Kidney (tissue), 14 donors: ENCODE results near the gene RECK. TPM values are rescaled to one million over a fixed set of nuclear protein-coding genes. Genes with fewer than 3 reads are reported as not detected.

Source experiments
- DNase-seq, 5 donors: peaks; one replicate each; pipeline ENCODE4 v3.0.0-alpha.2; 2013 to 2020
- FAIRE-seq: peaks from 2 replicates; lab custom pipeline; 2012; peaks lifted over from hg19 to GRCh38; lab: Jason Lieb, UNC
- H3K27ac ChIP-seq, 2 donors: one replicate each; pipeline ENCODE4 v1.7.0; 2013; ENCODE audit warnings: low read depth in 2 of 2, low read length in 2 of 2, inconsistent platforms in 1 of 2
- H3K27me3 ChIP-seq: one replicate; pipeline ENCODE4 v1.7.1; 2013; ENCODE audit warnings: low read length, inconsistent platforms; ENCODE audit not compliant: control insufficient read depth, insufficient read depth
- H3K36me3 ChIP-seq, 3 donors: one replicate each; pipeline versions ENCODE4 v1.7.0 to v1.7.1; 2013; ENCODE audit warnings: low read length in 3 of 3, control low read depth in 1 of 3, inconsistent platforms in 1 of 3; ENCODE audit not compliant: insufficient read depth in 3 of 3, control insufficient read depth in 2 of 3
- H3K4me1 ChIP-seq, 3 donors: one replicate each; pipeline versions ENCODE4 v1.7.0 to v1.7.1; 2013; ENCODE audit warnings: low read length in 3 of 3, inconsistent platforms in 1 of 3, low read depth in 1 of 3; ENCODE audit not compliant: control insufficient read depth in 2 of 3, insufficient read depth in 2 of 3
- H3K4me3 ChIP-seq, 3 donors: one replicate each; pipeline versions ENCODE4 v1.7.0 to v1.8.1; 2013; ENCODE audit warnings: low read length in 3 of 3, control low read depth in 1 of 3, inconsistent platforms in 1 of 3
- H3K9ac ChIP-seq, 3 donors: one replicate each; pipeline versions ENCODE4 v1.7.0 to v1.7.1; 2013; ENCODE audit warnings: low read length in 3 of 3, control low read depth in 1 of 3, inconsistent platforms in 1 of 3
- H3K9me3 ChIP-seq, 3 donors: one replicate each; pipeline versions ENCODE4 v1.7.0 to v1.7.1; 2013; ENCODE audit warnings: low read length in 3 of 3, control low read depth in 1 of 3, inconsistent platforms in 1 of 3; ENCODE audit not compliant: control insufficient read depth in 2 of 3, insufficient read depth in 1 of 3
- intact Hi-C: fragments of 100-400 bp; cut with DNase I; formaldehyde crosslinking; loops from one replicate; pipeline ENCODE4 v1.11.1; 2022
- polyA plus RNA-seq: library from polyadenylated mRNA; stranded (reverse); fragments of 350-450 nt; fragmentation: Illumina TruSeq; extraction: RNeasy Lipid Tissue Mini Kit (QIAGEN cat#74804); gene quantifications from one replicate; pipeline ENCODE4 v1.2.3, GENCODE V29; 2014; ENCODE audit warnings: low read depth, low replicate concordance; ENCODE audit not compliant: insufficient read depth
- total RNA-seq: library from RNA; stranded (reverse); fragmentation: NEBNext Ultra II Directional; extraction: Animal tissue kit (Norgen Biotek cat#: 25700); gene quantifications from one replicate; pipeline ENCODE4 v1.2.1, GENCODE V29; 2021
- TF ChIP-seq, protein P1 (sequence below): IDR thresholded peaks from 3 replicates; pipeline ENCODE4 v1.5.1; 2012; ENCODE audit warnings: mild to moderate bottlenecking, moderate library complexity, borderline replicate concordance; ENCODE audit not compliant: insufficient read depth; ENCODE audit errors: extremely low read depth
- donor health status: control.
- donor health status: control.
- donor health status: control.
- donor health status: control.
- donor health status: control.
- donor health status: DM: yes; HTN: yes; CAD: no.
- donor health status: Normal renal cell carcinoma (clear cell type).

Gene RECK
- total and polyA plus RNA-seq, 2 donors from 2014 or later: 4.5 to 10.4 TPM

DNA sequence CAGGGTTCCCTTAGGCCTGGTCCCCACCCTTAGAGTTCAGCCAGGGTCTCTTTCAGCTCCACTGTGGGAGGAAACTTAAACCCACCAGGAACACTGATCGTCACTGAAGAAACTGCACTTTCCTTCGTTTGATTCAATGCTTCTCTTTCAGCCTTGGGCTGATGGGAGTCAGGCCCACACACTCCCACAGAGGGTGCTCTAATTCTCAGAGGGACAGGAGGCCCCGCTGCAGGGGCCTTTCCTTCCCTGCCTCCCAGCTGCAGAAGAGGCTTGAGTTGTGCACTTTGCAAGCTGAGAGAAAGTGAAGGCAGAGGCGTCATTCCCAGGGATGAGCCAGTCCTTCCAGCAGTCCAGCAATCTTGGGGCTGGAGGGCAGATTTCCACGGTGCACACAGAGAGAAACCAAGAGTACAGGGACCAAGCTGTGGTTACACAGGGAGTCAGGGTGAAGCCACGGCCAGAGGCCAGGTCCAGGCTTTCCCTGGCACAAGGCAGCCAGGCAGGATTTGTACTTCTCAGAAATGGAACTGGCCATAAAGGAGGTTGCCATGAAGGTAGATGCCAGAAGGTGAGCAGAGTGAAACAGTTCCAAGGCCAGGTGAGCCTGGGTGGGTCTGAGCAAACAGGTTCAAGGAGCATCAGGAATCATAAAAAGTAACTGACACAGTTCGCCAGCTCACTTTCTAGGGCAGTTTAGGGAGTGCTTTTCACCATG, 89.5 kb downstream of the RECK start:
- Histone ChIP-seq H3K4me3 (no peak overlapping the region), H3K36me3 (peaks cover 0 to 5% (median 0%) of the 10 kb centered on the region in 3 donors), H3K27me3 (no peaks in the 10 kb centered on the region), H3K4me1 (no peaks in the 10 kb centered on the region), H3K9ac (no peak overlapping the region), H3K9me3 (no peaks in the 10 kb centered on the region), H3K27ac (no peak overlapping the region)
- intact Hi-C loops: no loop called here
- TF ChIP-seq, protein P1, sequence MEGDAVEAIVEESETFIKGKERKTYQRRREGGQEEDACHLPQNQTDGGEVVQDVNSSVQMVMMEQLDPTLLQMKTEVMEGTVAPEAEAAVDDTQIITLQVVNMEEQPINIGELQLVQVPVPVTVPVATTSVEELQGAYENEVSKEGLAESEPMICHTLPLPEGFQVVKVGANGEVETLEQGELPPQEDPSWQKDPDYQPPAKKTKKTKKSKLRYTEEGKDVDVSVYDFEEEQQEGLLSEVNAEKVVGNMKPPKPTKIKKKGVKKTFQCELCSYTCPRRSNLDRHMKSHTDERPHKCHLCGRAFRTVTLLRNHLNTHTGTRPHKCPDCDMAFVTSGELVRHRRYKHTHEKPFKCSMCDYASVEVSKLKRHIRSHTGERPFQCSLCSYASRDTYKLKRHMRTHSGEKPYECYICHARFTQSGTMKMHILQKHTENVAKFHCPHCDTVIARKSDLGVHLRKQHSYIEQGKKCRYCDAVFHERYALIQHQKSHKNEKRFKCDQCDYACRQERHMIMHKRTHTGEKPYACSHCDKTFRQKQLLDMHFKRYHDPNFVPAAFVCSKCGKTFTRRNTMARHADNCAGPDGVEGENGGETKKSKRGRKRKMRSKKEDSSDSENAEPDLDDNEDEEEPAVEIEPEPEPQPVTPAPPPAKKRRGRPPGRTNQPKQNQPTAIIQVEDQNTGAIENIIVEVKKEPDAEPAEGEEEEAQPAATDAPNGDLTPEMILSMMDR: no peak
- DNase-seq (no peak), FAIRE-seq (no peak)

GRCh38 chr9:36127652-36128244, 91.0 kb downstream of the RECK start:
- FAIRE-seq (no peak), DNase-seq (no peak)
- Histone ChIP-seq H3K9me3 (no peaks in the 10 kb centered on the region), H3K27ac (no peak overlapping the region), H3K9ac (no peak overlapping the region), H3K27me3 (no peaks in the 10 kb centered on the region), H3K4me3 (no peak overlapping the region), H3K4me1 (no peaks in the 10 kb centered on the region), H3K36me3 (no peaks in the 10 kb centered on the region)
- intact Hi-C loops: no loop called here
- TF ChIP-seq, protein P1: no peak

DNA sequence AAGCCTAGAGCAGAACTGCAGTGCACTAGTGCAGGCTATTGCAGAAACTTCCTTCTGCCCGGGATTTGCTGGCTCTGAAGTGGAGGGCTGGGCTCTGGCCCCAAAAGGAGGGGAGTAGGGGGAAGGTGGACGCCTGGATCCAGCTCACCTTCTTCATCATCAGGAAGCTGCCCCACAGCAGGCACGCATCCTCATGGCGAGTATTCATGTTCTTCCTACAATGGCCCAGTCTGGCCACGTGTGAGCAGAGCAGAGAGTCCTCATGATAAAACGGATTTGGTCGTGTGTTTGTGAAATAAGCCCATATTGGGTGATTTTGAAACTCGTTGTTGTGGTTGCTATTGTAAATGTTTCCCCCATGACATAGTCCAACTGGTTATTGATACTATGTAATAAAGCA, 91.6 kb downstream of the RECK start:
- Histone ChIP-seq H3K36me3 (no peaks in the 10 kb centered on the region), H3K4me1 (no peaks in the 10 kb centered on the region), H3K9me3 (no peaks in the 10 kb centered on the region), H3K9ac (no peak overlapping the region), H3K27me3 (no peaks in the 10 kb centered on the region), H3K27ac (no peak overlapping the region), H3K4me3 (no peak overlapping the region)
- TF ChIP-seq, protein P1: no peak
- DNase-seq: no peak
- intact Hi-C loops: no loop called here
- FAIRE-seq: no peak
